Measurements from ENCODE around the gene LRPAP1.

GRCh38 chr4:3512719-3513118, 19.5 kb downstream of the LRPAP1 start:
- TF ChIP-seq, protein P1, sequence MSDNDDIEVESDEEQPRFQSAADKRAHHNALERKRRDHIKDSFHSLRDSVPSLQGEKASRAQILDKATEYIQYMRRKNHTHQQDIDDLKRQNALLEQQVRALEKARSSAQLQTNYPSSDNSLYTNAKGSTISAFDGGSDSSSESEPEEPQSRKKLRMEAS (IDR thresholded peaks at IDR 0.05; ENCODE audit: low read depth, low read length): no peak
- TF ChIP-seq, protein P2, sequence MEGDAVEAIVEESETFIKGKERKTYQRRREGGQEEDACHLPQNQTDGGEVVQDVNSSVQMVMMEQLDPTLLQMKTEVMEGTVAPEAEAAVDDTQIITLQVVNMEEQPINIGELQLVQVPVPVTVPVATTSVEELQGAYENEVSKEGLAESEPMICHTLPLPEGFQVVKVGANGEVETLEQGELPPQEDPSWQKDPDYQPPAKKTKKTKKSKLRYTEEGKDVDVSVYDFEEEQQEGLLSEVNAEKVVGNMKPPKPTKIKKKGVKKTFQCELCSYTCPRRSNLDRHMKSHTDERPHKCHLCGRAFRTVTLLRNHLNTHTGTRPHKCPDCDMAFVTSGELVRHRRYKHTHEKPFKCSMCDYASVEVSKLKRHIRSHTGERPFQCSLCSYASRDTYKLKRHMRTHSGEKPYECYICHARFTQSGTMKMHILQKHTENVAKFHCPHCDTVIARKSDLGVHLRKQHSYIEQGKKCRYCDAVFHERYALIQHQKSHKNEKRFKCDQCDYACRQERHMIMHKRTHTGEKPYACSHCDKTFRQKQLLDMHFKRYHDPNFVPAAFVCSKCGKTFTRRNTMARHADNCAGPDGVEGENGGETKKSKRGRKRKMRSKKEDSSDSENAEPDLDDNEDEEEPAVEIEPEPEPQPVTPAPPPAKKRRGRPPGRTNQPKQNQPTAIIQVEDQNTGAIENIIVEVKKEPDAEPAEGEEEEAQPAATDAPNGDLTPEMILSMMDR (IDR thresholded peaks at IDR 0.05; ENCODE audit: low read depth, low read length): no peak
- no peak for TF ChIP-seq POLR2A (IDR thresholded peaks at IDR 0.05; ENCODE audit: extremely low read depth, insufficient read length)

All from NB4 (cell line).